Right lobe of liver (tissue), 6 donors: ENCODE measurements around the gene ISX. TPM values are rescaled to one million over a fixed set of nuclear protein-coding genes. Genes with fewer than 3 reads are reported as not detected.
A peak's percentile ranks its signal among the peaks of the same experiment; 100 is the strongest.

ENCODE experiments used
- ATAC-seq, 4 donors: fragments of 200-7000 bp; cut with Tn5 transposase; one replicate each; pipeline ENCODE4 v1.9.1; 2020; ENCODE audit warnings: mild to moderate bottlenecking in 4 of 4, moderate library complexity in 4 of 4
- DNase-seq, 3 donors: peaks; one replicate each; pipeline ENCODE4 v3.0.0-alpha.2; 2020
- H3K27ac ChIP-seq, 3 donors: fragments of 200-600 bp; one replicate each; pipeline ENCODE4 v1.8.0; 2022
- H3K27me3 ChIP-seq, 2 donors: fragments of 200-600 bp; one replicate each; pipeline ENCODE4 v1.8.0; 2022
- H3K36me3 ChIP-seq, 4 donors: fragments of 200-600 bp; sonication (generic) in 1 of 4; one replicate each; pipeline versions ENCODE4 v1.5.1 to v1.8.0; 2017 to 2022; ENCODE audit warnings: control low read depth in 1 of 4
- H3K4me1 ChIP-seq, 4 donors: fragments of 200-600 bp; sonication (generic) in 1 of 4; one replicate each; pipeline versions ENCODE4 v1.5.1 to v1.8.0; 2017 to 2022; ENCODE audit warnings: control low read depth in 1 of 4
- H3K4me3 ChIP-seq, 3 donors: fragments of 200-600 bp; one replicate each; pipeline ENCODE4 v1.8.0; 2022
- H3K9me3 ChIP-seq, 4 donors: fragments of 200-600 bp; sonication (generic) in 1 of 4; one replicate each; pipeline versions ENCODE4 v1.5.1 to v1.8.0; 2017 to 2022; ENCODE audit warnings: control low read depth in 1 of 4
- CTCF ChIP-seq, 4 donors: fragments of 200-600 bp in 3 of 4; fragments of 450-650 bp in 1 of 4; IDR thresholded peaks; one replicate each; pipeline versions ENCODE4 v1.5.1 to v1.8.0; 2016 to 2022; ENCODE audit warnings: antibody characterized with exemption in 4 of 4, mild to moderate bottlenecking in 2 of 4
- POLR2A ChIP-seq: fragments of 450-650 bp; IDR thresholded peaks from one replicate; pipeline ENCODE4 v1.6.1; 2017; ENCODE audit warnings: antibody characterized with exemption, mild to moderate bottlenecking
- WGBS: methylation state at CpG from one replicate; pipeline ENCODE4 v1.1.6; 2018; ENCODE audit warnings: low coverage, low lambda C conversion rate; ENCODE audit not compliant: insufficient coverage; ENCODE audit errors: missing lambda C conversion rate; 5-methylcytosine and 5-hydroxymethylcytosine counted together
- intact Hi-C, 2 donors: fragments of 100-400 bp; cut with DNase I; formaldehyde crosslinking; loops; one replicate each; pipeline versions ENCODE4 v1.11.2 to v1.14.1; 2022
- total RNA-seq, 6 experiments: library from RNA; depleted of rRNA in 2 of 6; stranded (reverse); fragments of >200 nt in 2 of 6; fragmentation: NEBNext Ultra II Directional in 3 of 6; extraction: Animal tissue kit (Norgen Biotek cat#: 25700) in 3 of 6; gene quantifications; one replicate each; pipeline versions ENCODE4 v1.1.0 to v1.2.4, GENCODE V29; 2016 to 2023
- donor health status: DM: no; HTN: yes; CAD: no.
- donor health status: DM: no; HTN: no; CAD: no.
- donor health status: DM: no; HTN: no; CAD: no.
- donor health status: DM: no; HTN: yes; CAD: no.
- donor health status: DM: no; HTN: yes; CAD: no.

Gene ISX
- total RNA-seq, 6 experiments from 2014 or later = not detected

DNA sequence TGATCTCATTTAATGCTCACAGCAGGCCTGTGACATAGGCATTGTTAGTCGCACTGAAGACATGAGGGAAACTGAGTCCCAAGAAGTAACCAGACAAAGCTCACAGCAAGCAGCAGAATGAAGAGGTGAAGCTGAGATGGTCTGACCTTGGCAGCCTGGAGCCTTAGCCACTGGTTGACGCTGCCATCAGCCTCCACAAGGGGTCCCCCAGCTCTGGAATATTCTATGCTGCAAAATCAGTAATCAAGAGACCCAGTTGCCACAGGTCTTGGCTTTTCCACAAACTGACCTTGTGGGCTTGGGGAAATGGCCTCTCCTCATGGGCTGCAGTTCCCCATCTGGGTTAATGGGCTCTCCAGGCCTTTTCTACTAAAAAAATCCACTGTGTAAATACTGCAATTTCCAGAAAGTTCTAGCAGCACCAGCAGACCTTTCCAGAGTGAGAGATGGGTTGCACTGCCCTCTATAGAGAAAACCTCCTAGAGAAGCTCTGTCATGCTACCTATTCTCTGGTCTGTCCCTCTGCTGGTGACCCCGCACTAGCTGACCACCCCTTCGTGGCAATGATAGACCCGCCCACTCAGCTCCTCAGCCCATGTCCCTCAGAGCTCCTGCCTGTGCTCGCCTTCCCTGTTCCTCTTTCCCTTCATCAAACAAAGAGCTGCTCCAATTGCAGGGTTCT is 22.6 kb upstream of the ISX start:
- H3K27ac ChIP-seq = no peak overlapping the region
- 69% methylated on average over 5 of the region's 6 CpGs for WGBS
- TF ChIP-seq POLR2A = no peak
- TF ChIP-seq CTCF (IDR thresholded peaks at IDR 0.05) = no peak
- no peaks in the 10 kb centered on the region for H3K4me1 ChIP-seq
- H3K27me3 ChIP-seq = peaks cover 0 to 9% of the 10 kb centered on the region in 2 donors
- no peaks in the 10 kb centered on the region for H3K9me3 ChIP-seq
- intact Hi-C loops = no loop called here
- H3K36me3 ChIP-seq = no peaks in the 10 kb centered on the region
- no peak overlapping the region for H3K4me3 ChIP-seq
- DNase-seq (no peak), ATAC-seq (no peak)

- TF ChIP-seq CTCF (IDR thresholded peaks at IDR 0.05) (no peak), POLR2A (no peak)
- H3K4me3 ChIP-seq = no peak overlapping the region
- 67% methylated on average over 1 of the region's 2 CpGs for WGBS
- no peak for DNase-seq
- H3K4me1 ChIP-seq = no peaks in the 10 kb centered on the region
- intact Hi-C loops = no loop called here
- ATAC-seq = peak in 1 of 4 donors; percentile 39
- H3K27ac ChIP-seq = no peak overlapping the region
- peaks cover 0 to 9% of the 10 kb centered on the region in 2 donors for H3K27me3 ChIP-seq
- no peaks in the 10 kb centered on the region for H3K36me3 ChIP-seq
- H3K9me3 ChIP-seq = no peaks in the 10 kb centered on the region
Observed at GRCh38 chr22:35043934-35044319, 22.0 kb upstream of the ISX start.

GRCh38 chr22:35044607-35045390 is 21.2 kb upstream of the ISX start:
- 71% methylated on average over 5 of the region's 5 CpGs for WGBS
- Histone ChIP-seq H3K27me3 (peaks cover 0 to 9% of the 10 kb centered on the region in 2 donors), H3K4me1 (no peaks in the 10 kb centered on the region), H3K36me3 (no peaks in the 10 kb centered on the region), H3K9me3 (no peaks in the 10 kb centered on the region), H3K4me3 (no peak overlapping the region), H3K27ac (no peak overlapping the region)
- ATAC-seq = no peak
- no peak for DNase-seq
- intact Hi-C loops = no loop called here
- TF ChIP-seq POLR2A = no peak
- no peak for TF ChIP-seq CTCF (IDR thresholded peaks at IDR 0.05)

- intact Hi-C loops = no loop called here
- no peak for DNase-seq
- H3K27ac ChIP-seq = no peak overlapping the region
Observed at GRCh38 chr22:35045451-35045850, 20.5 kb upstream of the ISX start.

More at GRCh38 chr22:35045451-35045850, 20.5 kb upstream of the ISX start:
- no peak for TF ChIP-seq CTCF (IDR thresholded peaks at IDR 0.05)
- H3K4me1 ChIP-seq = no peaks in the 10 kb centered on the region
- no peaks in the 10 kb centered on the region for H3K36me3 ChIP-seq
- H3K27me3 ChIP-seq = peaks cover 0 to 9% of the 10 kb centered on the region in 2 donors
- H3K4me3 ChIP-seq = no peak overlapping the region
- 38% methylated on average over 6 of the region's 9 CpGs for WGBS
- no peak for ATAC-seq
- H3K9me3 ChIP-seq = no peaks in the 10 kb centered on the region
